GM18909 (cell line): ENCODE measurements around the gene CHCHD3.

Source experiments
- ATAC-seq: cut with Tn5 transposase; IDR thresholded peaks from one replicate; pipeline ENCODE4 v1.9.1; 2021; ENCODE audit warnings: mild to moderate bottlenecking; ENCODE audit not compliant: unreplicated experiment, poor library complexity

Gene CHCHD3

GRCh38 chr7:132840199-132840598, 241.7 kb downstream of the CHCHD3 start:
- no peak for ATAC-seq

- ATAC-seq: no peak
Measured at GRCh38 chr7:132838313-132838712, 243.6 kb downstream of the CHCHD3 start.

GRCh38 chr7:132837529-132837928, 244.4 kb downstream of the CHCHD3 start:
- ATAC-seq: no peak

GRCh38 chr7:132836746-132837145, 245.1 kb downstream of the CHCHD3 start:
- no peak for ATAC-seq

GRCh38 chr7:132830941-132831340, 250.9 kb downstream of the CHCHD3 start:
- no peak for ATAC-seq

GRCh38 chr7:132828502-132828901, 253.4 kb downstream of the CHCHD3 start:
- no peak for ATAC-seq

GRCh38 chr7:132825932-132826835, 255.7 kb downstream of the CHCHD3 start:
- no peak for ATAC-seq

GRCh38 chr7:132825222-132825621, 256.7 kb downstream of the CHCHD3 start:
- no peak for ATAC-seq

GRCh38 chr7:132819648-132820047, 262.2 kb downstream of the CHCHD3 start:
- ATAC-seq: no peak

- ATAC-seq: no peak
Measured at GRCh38 chr7:132817949-132818348, 263.9 kb downstream of the CHCHD3 start.

- no peak for ATAC-seq
Measured at GRCh38 chr7:132815696-132816311, 266.1 kb downstream of the CHCHD3 start.

- ATAC-seq: no peak
Measured at GRCh38 chr7:132815130-132815529, 266.8 kb downstream of the CHCHD3 start.

GRCh38 chr7:132810561-132810960, 271.3 kb downstream of the CHCHD3 start:
- ATAC-seq: no peak

GRCh38 chr7:132806834-132807233, 275.1 kb downstream of the CHCHD3 start:
- ATAC-seq: no peak

GRCh38 chr7:132805766-132806165, 276.1 kb downstream of the CHCHD3 start:
- no peak for ATAC-seq

- no peak for ATAC-seq
Measured at GRCh38 chr7:132804849-132805485, 276.9 kb downstream of the CHCHD3 start.

- ATAC-seq: no peak
Measured at GRCh38 chr7:132800522-132800921, 281.4 kb downstream of the CHCHD3 start.

GRCh38 chr7:132799081-132799413, 282.8 kb downstream of the CHCHD3 start:
- ATAC-seq: no peak

- ATAC-seq: no peak
Measured at GRCh38 chr7:132797152-132797551, 284.7 kb downstream of the CHCHD3 start.

GRCh38 chr7:132793474-132793873, 288.4 kb downstream of the CHCHD3 start:
- ATAC-seq: no peak

GRCh38 chr7:132791036-132791435, 290.9 kb downstream of the CHCHD3 start:
- no peak for ATAC-seq
